Neural progenitor cell (in vitro differentiated cells): ENCODE results near the gene COL11A1. TPM values are rescaled to one million over a fixed set of nuclear protein-coding genes. Genes with fewer than 3 reads are reported as not detected.

Experiments used
- DNase-seq: peaks from one replicate; pipeline ENCODE4 v3.0.0-alpha.2; 2016; ENCODE audit warnings: low spot score
- H2AFZ ChIP-seq: fragments of 200-600 bp; sonication (generic); replicated peaks from 2 replicates; pipeline ENCODE4 v1.6.1; 2016; ENCODE audit warnings: antibody characterized with exemption
- H3F3A ChIP-seq: fragments of 200-600 bp; sonication (generic); 2 replicates; pipeline ENCODE4 v1.6.1; 2016; ENCODE audit warnings: antibody characterized with exemption, low read depth
- H3K27ac ChIP-seq: fragments of 200-600 bp; sonication (generic); 2 replicates; pipeline ENCODE4 v1.5.1; 2016; ENCODE audit warnings: mild to moderate bottlenecking
- H3K27me3 ChIP-seq: fragments of 200-600 bp; sonication (generic); 2 replicates; pipeline ENCODE4 v1.6.1; 2016; ENCODE audit warnings: mild to moderate bottlenecking, moderate library complexity
- H3K36me3 ChIP-seq: fragments of 200-600 bp; sonication (generic); 2 replicates; pipeline ENCODE4 v1.5.1; 2016
- H3K4me1 ChIP-seq: fragments of 200-600 bp; sonication (generic); 2 replicates; pipeline ENCODE4 v1.6.1; 2016; ENCODE audit warnings: mixed run types
- H3K4me2 ChIP-seq: fragments of 200-600 bp; sonication (generic); 2 replicates; pipeline ENCODE4 v1.6.1; 2016
- H3K4me3 ChIP-seq: fragments of 200-600 bp; sonication (generic); 2 replicates; pipeline ENCODE4 v1.5.1; 2016
- H3K79me2 ChIP-seq: fragments of 200-600 bp; sonication (generic); 2 replicates; pipeline ENCODE4 v1.6.1; 2016; ENCODE audit warnings: low read depth
- H3K9ac ChIP-seq: fragments of 200-600 bp; sonication (generic); 2 replicates; pipeline ENCODE4 v1.6.1; 2016
- H3K9me3 ChIP-seq: fragments of 200-600 bp; sonication (generic); 2 replicates; pipeline ENCODE4 v1.5.1; 2016; ENCODE audit warnings: low read depth
- H4K20me1 ChIP-seq: fragments of 200-600 bp; sonication (generic); 2 replicates; pipeline ENCODE4 v1.6.1; 2016; ENCODE audit warnings: low read depth
- H3K27ac Mint-ChIP-seq: 3 replicates; pipeline ENCODE4 v1.8.0; 2021; ENCODE audit warnings: mixed read lengths
- H3K27me3 Mint-ChIP-seq: 2 replicates; pipeline ENCODE4 v1.8.0; 2022; ENCODE audit warnings: low read depth, mild to moderate bottlenecking, inconsistent platforms, moderate library complexity, mixed read lengths; ENCODE audit not compliant: insufficient read depth
- H3K36me3 Mint-ChIP-seq: 3 replicates; pipeline ENCODE4 v1.8.0; 2021; ENCODE audit warnings: mixed read lengths
- H3K4me1 Mint-ChIP-seq: 3 replicates; pipeline ENCODE4 v1.8.0; 2021; ENCODE audit warnings: mixed read lengths
- H3K4me3 Mint-ChIP-seq: 3 replicates; pipeline ENCODE4 v1.8.0; 2021; ENCODE audit warnings: mild to moderate bottlenecking, moderate library complexity, mixed read lengths
- H3K9me3 Mint-ChIP-seq: 3 replicates; pipeline ENCODE4 v1.8.0; 2020; ENCODE audit warnings: mixed read lengths
- EZH2 ChIP-seq: fragments of 200-600 bp; sonication (generic); IDR thresholded peaks from 2 replicates; pipeline ENCODE4 v1.6.1; 2017; ENCODE audit warnings: antibody characterized with exemption, mild to moderate bottlenecking, moderate library complexity
- EZH2phosphoT487 ChIP-seq: fragments of 200-600 bp; sonication (generic); IDR thresholded peaks from 2 replicates; pipeline ENCODE4 v1.6.1; 2017; ENCODE audit warnings: antibody characterized with exemption
- total RNA-seq: library from RNA; depleted of rRNA; stranded (reverse); fragments of >200 nt; gene quantifications from 2 replicates; pipeline ENCODE4 v1.2.3, GENCODE V29; 2015; ENCODE audit warnings: low replicate concordance
- TF ChIP-seq, protein P1 (sequence below): fragments of 200-600 bp; sonication (generic); IDR thresholded peaks from 2 replicates; pipeline ENCODE4 v1.5.1; 2017; ENCODE audit warnings: antibody characterized with exemption, mild to moderate bottlenecking

COL11A1 gene
- total RNA-seq, 1 donor from 2014 or later = 78.9 TPM

- H3K36me3 ChIP-seq = peaks cover 12% of the 10 kb centered on the region
- no peak overlapping the region for H3K4me2 ChIP-seq
- peaks cover 26% of the 10 kb centered on the region for H3K36me3 Mint-ChIP-seq
- no peak overlapping the region for H2AFZ ChIP-seq
- H3K27me3 ChIP-seq = no peaks in the 10 kb centered on the region
- H3K27me3 Mint-ChIP-seq = no peaks in the 10 kb centered on the region
- no peaks in the 10 kb centered on the region for H3K4me1 Mint-ChIP-seq
- H3K9ac ChIP-seq = no peak overlapping the region
- H3K27ac Mint-ChIP-seq = no peak overlapping the region
- TF ChIP-seq, protein P1, sequence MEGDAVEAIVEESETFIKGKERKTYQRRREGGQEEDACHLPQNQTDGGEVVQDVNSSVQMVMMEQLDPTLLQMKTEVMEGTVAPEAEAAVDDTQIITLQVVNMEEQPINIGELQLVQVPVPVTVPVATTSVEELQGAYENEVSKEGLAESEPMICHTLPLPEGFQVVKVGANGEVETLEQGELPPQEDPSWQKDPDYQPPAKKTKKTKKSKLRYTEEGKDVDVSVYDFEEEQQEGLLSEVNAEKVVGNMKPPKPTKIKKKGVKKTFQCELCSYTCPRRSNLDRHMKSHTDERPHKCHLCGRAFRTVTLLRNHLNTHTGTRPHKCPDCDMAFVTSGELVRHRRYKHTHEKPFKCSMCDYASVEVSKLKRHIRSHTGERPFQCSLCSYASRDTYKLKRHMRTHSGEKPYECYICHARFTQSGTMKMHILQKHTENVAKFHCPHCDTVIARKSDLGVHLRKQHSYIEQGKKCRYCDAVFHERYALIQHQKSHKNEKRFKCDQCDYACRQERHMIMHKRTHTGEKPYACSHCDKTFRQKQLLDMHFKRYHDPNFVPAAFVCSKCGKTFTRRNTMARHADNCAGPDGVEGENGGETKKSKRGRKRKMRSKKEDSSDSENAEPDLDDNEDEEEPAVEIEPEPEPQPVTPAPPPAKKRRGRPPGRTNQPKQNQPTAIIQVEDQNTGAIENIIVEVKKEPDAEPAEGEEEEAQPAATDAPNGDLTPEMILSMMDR = no peak
- TF ChIP-seq EZH2phosphoT487 (no peak), EZH2 (no peak)
- H3K27ac ChIP-seq = no peak overlapping the region
- no peaks in the 10 kb centered on the region for H3K9me3 ChIP-seq
- H3K4me3 ChIP-seq = no peak overlapping the region
- H3K79me2 ChIP-seq = no peaks in the 10 kb centered on the region
- H3F3A ChIP-seq = no peaks in the 10 kb centered on the region
- no peaks in the 10 kb centered on the region for H3K9me3 Mint-ChIP-seq
- H3K4me1 ChIP-seq = peaks cover 8% of the 10 kb centered on the region
- peak; percentile 3 for DNase-seq
- H4K20me1 ChIP-seq = no peaks in the 10 kb centered on the region
- H3K4me3 Mint-ChIP-seq = no peak overlapping the region
These were observed 82.4 kb downstream of the COL11A1 start for GRCh38 chr1:103025858-103026409.

- no peaks in the 10 kb centered on the region for H3K9me3 Mint-ChIP-seq
- no peaks in the 10 kb centered on the region for H3K4me1 Mint-ChIP-seq
- H3K4me3 Mint-ChIP-seq = no peak overlapping the region
These were observed 84.3 kb downstream of the COL11A1 start for GRCh38 chr1:103024051-103024450.

GRCh38 chr1:103002005-103002404 lies 106.3 kb downstream of the COL11A1 start:
- no peaks in the 10 kb centered on the region for H3K27me3 ChIP-seq
- no peak overlapping the region for H3K4me3 ChIP-seq
- no peak overlapping the region for H3K27ac ChIP-seq
- TF ChIP-seq EZH2 = no peak
- TF ChIP-seq, protein P1 = no peak
- TF ChIP-seq EZH2phosphoT487 = no peak
- Mint-ChIP-seq H3K9me3 (no peaks in the 10 kb centered on the region), H3K27me3 (no peaks in the 10 kb centered on the region), H3K4me1 (no peaks in the 10 kb centered on the region), H3K4me3 (no peak overlapping the region), H3K27ac (peak overlapping the region; percentile 72), H3K36me3 (peaks cover 22% of the 10 kb centered on the region)
- DNase-seq = no peak
- H3F3A ChIP-seq = no peaks in the 10 kb centered on the region
- H3K4me1 ChIP-seq = no peaks in the 10 kb centered on the region
- no peak overlapping the region for H3K9ac ChIP-seq
- peaks cover 2% of the 10 kb centered on the region for H3K36me3 ChIP-seq
- no peak overlapping the region for H3K4me2 ChIP-seq
- no peak overlapping the region for H2AFZ ChIP-seq
- H4K20me1 ChIP-seq = no peaks in the 10 kb centered on the region
- no peaks in the 10 kb centered on the region for H3K79me2 ChIP-seq
- H3K9me3 ChIP-seq = no peaks in the 10 kb centered on the region

More at GRCh38 chr1:103024051-103024450, 84.3 kb downstream of the COL11A1 start:
- Histone ChIP-seq H3K27me3 (no peaks in the 10 kb centered on the region), H2AFZ (no peak overlapping the region), H3K27ac (no peak overlapping the region), H3K79me2 (no peaks in the 10 kb centered on the region), H3K9me3 (no peaks in the 10 kb centered on the region), H3K4me1 (peaks cover 8% of the 10 kb centered on the region), H3K9ac (no peak overlapping the region), H3F3A (no peaks in the 10 kb centered on the region), H3K4me2 (no peak overlapping the region), H3K4me3 (no peak overlapping the region), H3K36me3 (peaks cover 12% of the 10 kb centered on the region), H4K20me1 (no peaks in the 10 kb centered on the region)
- H3K27ac Mint-ChIP-seq = no peak overlapping the region
- peaks cover 27% of the 10 kb centered on the region for H3K36me3 Mint-ChIP-seq
- TF ChIP-seq EZH2 = no peak
- TF ChIP-seq, protein P1 = no peak
- TF ChIP-seq EZH2phosphoT487 = no peak
- no peaks in the 10 kb centered on the region for H3K27me3 Mint-ChIP-seq
- no peak for DNase-seq
